HG03439 (cell line): ENCODE results near the gene MOV10L1.

Source experiments
- ATAC-seq: cut with Tn5 transposase; IDR thresholded peaks from one replicate; pipeline ENCODE4 v1.9.1; 2021; ENCODE audit warnings: mild to moderate bottlenecking, moderate library complexity; ENCODE audit not compliant: unreplicated experiment

The MOV10L1 gene

DNA sequence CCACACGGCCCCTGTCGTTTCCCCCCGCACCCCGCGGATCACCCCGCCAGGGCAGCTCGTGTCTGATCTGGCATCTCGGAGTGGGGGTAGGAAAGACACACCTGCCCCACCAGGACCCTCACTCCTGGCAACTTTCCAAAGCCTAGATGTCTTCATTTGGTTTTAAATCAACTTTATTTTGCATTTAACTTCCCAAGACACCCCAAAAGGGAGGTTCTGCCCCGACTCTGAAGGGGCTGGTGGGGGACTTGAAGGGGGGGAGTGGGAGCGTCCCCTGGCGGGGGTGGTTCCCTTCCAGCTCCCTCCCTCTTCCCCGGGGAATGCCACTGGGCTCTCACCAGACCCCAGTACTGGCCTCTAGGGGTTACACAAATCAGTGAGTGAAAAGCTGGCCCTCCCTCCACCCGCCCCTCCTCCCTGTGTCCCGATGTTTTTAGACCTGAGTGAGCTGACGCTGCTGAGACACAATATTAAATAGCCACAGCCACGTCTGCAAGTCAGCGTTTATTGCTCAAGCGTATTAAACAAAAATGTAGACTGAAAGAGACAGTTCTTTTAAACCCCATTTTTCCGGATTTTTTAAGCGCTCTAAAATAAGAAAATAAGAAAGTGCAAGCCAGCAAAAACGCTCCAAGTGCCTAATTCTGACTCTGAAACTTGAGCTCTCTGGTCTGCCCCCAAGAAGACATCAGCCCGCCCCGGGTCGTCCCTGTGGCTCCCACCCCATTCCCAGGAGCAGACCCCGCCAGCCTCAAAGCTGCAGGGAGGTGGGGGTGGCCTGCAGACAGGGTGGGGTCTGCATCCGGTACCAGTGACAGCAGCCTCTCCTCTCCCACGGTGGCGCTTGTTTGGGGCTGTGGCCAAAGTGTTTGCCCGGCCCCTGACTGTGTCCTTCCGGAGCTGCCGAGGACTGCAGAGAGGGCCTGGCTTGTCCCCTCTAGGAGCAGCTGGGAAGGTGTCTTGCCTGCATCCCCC is 30.6 kb upstream of the MOV10L1 start:
- no peak for ATAC-seq

DNA sequence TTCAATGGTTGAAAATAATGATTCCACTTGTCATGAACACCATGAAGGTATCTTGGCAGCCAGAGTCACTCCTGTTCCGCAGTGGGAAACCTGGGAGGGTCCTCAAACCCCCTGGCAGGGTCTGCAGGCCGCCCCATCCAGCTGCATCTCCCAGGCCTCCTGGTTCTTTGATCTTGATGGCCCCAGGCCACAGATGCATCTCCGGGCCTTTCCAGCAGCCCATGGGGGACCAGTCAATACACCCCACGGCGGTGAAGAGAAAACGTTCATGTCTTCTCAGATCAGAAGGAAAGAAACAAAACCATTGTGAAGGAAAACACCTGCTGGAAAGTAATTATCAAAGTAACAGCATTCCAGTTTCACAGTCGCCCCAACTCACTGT is 29.9 kb upstream of the MOV10L1 start:
- ATAC-seq, result no peak

- no peak for ATAC-seq
Observed at GRCh38 chr22:50060441-50061140, 29.2 kb upstream of the MOV10L1 start.

DNA sequence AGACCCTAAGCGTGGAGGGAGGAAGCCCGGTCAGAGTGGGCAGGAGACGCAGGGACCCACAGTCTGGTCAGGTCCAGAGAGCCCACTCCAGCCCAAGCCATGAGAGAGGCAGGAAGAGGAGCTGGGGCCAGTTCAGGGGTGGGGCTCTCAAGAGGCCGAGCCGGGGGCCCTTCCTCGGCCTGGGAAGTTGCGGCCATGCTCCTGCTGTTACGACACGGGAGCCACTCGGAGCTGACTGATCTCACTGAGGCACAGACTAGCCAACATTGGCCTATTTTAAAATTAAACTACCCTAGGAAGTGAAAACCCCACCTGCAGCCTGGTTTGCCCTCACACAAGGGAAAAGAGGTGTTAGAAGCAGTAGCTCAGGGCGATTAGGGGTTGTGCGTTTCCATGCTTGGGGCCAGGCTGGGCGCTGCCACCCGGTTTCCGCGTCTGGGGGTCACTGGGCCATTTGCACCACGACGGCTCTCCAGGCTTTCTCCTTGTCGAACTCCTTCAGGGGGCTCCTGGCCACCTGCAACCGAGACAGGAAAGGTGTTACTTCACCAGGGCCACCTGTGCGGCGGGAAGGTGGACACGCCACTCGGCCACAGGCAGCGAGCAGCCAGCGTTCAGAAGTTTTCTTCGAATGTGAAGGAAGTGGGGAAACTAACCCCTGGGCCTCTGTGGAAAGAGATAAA is 28.5 kb upstream of the MOV10L1 start:
- no peak for ATAC-seq

GRCh38 chr22:50061824-50062355 is 27.9 kb upstream of the MOV10L1 start:
- no peak for ATAC-seq

GRCh38 chr22:50062509-50063135 is 27.2 kb upstream of the MOV10L1 start:
- ATAC-seq, result no peak

GRCh38 chr22:50063589-50064393 is 26.0 kb upstream of the MOV10L1 start:
- ATAC-seq, result no peak

- no peak for ATAC-seq
Observed at GRCh38 chr22:50064453-50064852, 25.4 kb upstream of the MOV10L1 start.

- ATAC-seq, result no peak
Observed at GRCh38 chr22:50067244-50067643, 22.6 kb upstream of the MOV10L1 start.

DNA sequence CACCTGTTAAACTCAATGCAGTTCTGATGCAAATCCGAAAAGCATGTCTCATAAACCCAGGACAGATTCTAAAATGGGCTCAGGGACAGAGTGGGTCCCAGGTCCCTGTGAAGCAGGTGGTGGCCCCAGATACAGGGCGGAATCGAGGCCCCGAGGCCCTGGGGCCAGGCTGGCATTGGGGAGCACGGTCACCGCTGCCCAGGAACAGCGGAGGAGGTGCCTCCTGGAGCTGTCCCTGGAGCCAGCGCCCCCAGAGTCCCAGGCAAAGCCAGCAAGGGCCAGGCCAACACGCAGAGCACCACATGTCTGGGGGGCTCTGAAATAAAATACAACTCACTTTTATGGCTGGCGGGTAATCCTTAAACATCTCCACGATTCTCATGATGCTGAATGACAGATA is 21.7 kb upstream of the MOV10L1 start:
- ATAC-seq, result no peak

DNA sequence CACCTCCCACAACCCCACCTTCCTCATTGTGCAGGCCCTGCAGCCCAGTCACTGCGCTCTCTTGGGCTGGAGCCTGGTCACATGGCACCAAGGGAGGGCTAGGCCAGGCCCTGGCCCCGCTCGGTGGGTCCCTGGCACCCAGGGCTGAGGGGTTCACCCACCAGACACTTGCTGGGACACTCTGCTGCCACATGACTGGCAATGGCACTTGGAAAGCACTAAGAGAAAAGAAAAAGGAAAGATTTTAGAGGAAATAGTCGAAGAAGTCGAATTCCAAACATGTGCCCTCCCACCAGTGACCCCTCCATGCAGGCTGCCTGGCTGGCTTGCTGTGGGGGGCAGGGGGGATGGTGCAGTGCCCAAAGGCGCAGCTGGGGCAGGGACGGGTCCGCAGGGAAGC is 19.4 kb upstream of the MOV10L1 start:
- no peak for ATAC-seq

DNA sequence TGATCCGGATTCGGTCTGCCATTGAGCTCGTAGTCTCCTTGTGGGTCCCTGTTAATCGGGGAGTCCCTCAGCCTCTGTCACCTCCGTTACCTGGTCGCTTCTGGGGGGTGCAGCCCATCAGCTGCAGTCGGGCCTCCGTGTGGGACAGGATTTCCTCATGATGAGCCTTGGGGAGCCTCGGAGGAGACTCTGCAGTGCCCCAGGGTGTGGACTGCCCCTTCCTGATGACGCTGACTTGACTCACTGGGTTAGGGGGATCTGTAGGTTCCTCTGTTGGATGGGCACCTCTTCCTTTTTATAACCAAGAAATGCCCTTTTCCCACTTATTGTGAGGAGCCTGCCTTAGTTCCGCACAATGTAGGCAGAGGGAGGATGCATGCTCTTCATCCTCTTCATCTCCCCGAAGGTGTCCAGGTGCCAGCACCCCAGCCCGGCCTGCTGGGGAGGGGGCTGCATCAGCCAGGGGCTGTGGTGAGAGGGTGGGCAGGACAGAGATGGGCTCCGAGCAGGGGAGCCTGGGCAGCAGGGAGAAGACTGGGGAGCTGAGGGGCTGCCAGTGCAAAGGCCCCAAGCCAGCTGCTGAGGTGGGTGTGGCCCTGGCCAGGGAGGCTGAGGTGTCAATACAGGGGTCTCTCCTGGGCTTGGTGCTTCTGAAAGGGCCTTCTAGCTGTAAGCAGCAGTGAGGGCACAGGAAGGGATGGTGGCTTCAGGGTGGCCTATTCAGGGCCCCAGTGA is 18.2 kb upstream of the MOV10L1 start:
- no peak for ATAC-seq

- no peak for ATAC-seq
Observed at GRCh38 chr22:50072167-50072555, 17.6 kb upstream of the MOV10L1 start.

- ATAC-seq, result no peak
Observed at GRCh38 chr22:50072714-50073538, 16.9 kb upstream of the MOV10L1 start.

DNA sequence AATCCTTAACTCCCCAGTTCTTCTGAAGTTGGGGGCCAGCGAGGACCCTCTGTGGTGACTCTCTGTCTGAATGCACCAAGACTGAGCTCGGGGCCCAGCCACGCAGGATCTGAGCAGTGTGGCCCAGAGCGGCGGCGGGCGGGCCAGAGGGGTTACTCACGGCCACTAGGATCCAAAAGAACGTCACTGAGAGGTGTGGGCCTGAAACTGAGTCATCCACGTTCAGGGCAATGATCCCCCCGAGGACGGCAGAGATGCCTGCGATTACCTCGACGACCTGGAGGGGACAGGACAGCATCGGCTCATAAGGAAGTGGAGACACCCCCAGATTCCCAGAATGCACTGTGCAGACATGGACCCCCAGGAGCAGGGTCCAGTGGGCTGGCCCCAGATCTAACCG is 15.8 kb upstream of the MOV10L1 start:
- ATAC-seq, result no peak

GRCh38 chr22:50074551-50075530 is 15.0 kb upstream of the MOV10L1 start:
- no peak for ATAC-seq
